ENCODE measurements around the gene ZNF77. TPM values are rescaled to one million over a fixed set of nuclear protein-coding genes. Genes with fewer than 3 reads are reported as not detected.
"Not testable (repeated sequence)": the region's sequence is repeated elsewhere in the genome, so short reads cannot be mapped to it uniquely, and the experiment has no call there.

Gene ZNF77
- total and polyA plus RNA-seq, 4 experiments from 2014 or later = 0.21 to 6.4 (median 4.1) TPM

- H3K9me3 Mint-ChIP-seq = peaks cover 0 to 2% (median 0%) of the 10 kb centered on the region in 8 donors
- no peaks in the 10 kb centered on the region for H3K27me3 ChIP-seq (ENCODE audit: insufficient read depth, low read length)
- peak overlapping the region in 5 of 7 donors; percentile 60 to 94 (median 81) for H3K27ac Mint-ChIP-seq
- H3K36me3 ChIP-seq (ENCODE audit: insufficient read depth, low read length) = peaks cover under 1% of the 10 kb centered on the region
- H3K9me3 ChIP-seq (ENCODE audit: control insufficient read depth in 1 of 2, low read length in 2 of 2) = no peaks in the 10 kb centered on the region
- CTCF ChIA-PET (ENCODE audit: partially characterized antibody) = no interaction called here
- H3K4me1 ChIP-seq (ENCODE audit: insufficient read depth, low read length) = peaks cover 22% of the 10 kb centered on the region
- no peak for DNase-seq
- peaks cover 0 to 5% of the 10 kb centered on the region in 2 donors for H3K36me3 Mint-ChIP-seq
- intact Hi-C loops (cut with micrococcal nuclease) = loop anchor here (1.0 to 10.0 kb wide), 3 partner anchors 44 to 160 kb away; partner anchors contain the start of genes SGTA, THOP1 and ZNF57
- no peaks in the 10 kb centered on the region for H3K27me3 Mint-ChIP-seq
- peak overlapping the region; percentile 86 to 98 (median 97) for H3K4me3 Mint-ChIP-seq
- peak overlapping the region; percentile 64 for H3K27ac ChIP-seq (ENCODE audit: low read depth, low read length)
- H3K4me3 ChIP-seq (ENCODE audit: low read length in 2 of 2) = peak overlapping the region; percentile 65 to 81
- peaks cover 12 to 39% (median 22%) of the 10 kb centered on the region in 4 donors for H3K4me1 Mint-ChIP-seq
- POLR2A ChIA-PET (ENCODE audit: partially characterized antibody) = no interaction called here
These were observed 382 bp downstream of the ZNF77 start for GRCh38 chr19:2944403-2944774.

DNA sequence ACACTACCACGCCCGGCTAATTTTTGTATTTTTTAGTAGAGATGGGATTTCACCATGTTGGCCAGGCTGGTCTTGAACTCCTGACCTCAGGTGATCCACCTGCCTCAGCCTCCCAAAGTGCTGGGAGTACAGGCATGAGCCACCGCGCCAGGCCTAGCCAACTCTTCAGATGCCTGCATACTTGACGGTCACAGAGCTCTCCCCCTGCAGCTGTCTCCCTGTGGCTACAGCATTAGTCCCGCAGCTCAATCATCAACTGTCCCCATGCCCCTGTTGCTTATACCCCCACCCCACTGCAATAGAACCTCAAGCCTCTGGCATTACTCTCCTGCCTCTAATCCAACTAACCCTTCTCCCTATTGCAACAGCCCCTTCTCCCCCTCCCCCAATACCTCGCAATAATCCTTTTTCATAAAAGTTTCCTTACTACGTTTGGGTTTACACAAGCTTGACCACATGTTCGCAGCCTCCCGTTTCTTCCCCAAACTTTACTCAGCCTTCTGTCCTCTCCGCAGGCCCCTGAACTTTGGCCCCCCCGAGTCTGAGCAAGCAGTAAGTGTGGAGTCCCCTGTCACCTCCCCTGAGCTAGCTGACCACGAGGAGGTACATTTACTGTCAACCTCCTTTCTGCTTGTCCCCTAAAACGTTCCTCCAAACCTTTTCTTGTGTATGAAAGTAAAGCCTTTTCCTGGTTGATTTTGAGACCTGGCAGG lies 1.7 kb downstream of the ZNF77 start:
- Histone ChIP-seq H3K9me3 (ENCODE audit: control insufficient read depth in 1 of 2, low read length in 2 of 2) (no peaks in the 10 kb centered on the region), H3K27ac (ENCODE audit: low read depth, low read length) (no peak overlapping the region), H3K4me3 (ENCODE audit: low read length in 2 of 2) (no peak overlapping the region), H3K36me3 (ENCODE audit: insufficient read depth, low read length) (peaks cover 9% of the 10 kb centered on the region), H3K27me3 (ENCODE audit: insufficient read depth, low read length) (no peaks in the 10 kb centered on the region), H3K4me1 (ENCODE audit: insufficient read depth, low read length) (peaks cover 17% of the 10 kb centered on the region)
- intact Hi-C loops (cut with micrococcal nuclease) = loop anchor here (10.0 kb wide), 1 partner anchor 158 kb away; the partner anchor contains the start of genes SGTA and THOP1
- Mint-ChIP-seq H3K4me3 (peak overlapping the region; percentile 32 to 86 (median 54)), H3K27me3 (no peaks in the 10 kb centered on the region), H3K9me3 (peaks cover 0 to 2% (median 0%) of the 10 kb centered on the region in 8 donors), H3K4me1 (peaks cover 7 to 32% (median 18%) of the 10 kb centered on the region in 4 donors), H3K27ac (peak overlapping the region in 4 of 7 donors; percentile 53 to 79 (median 60)), H3K36me3 (peaks cover 4 to 8% of the 10 kb centered on the region in 2 donors)
- ChIA-PET POLR2A (ENCODE audit: partially characterized antibody) (interaction anchor here (0.6 kb wide), 1 partner anchor 241 kb away, joined by 3 read pairs; no protein-coding TSS in a partner anchor), CTCF (ENCODE audit: partially characterized antibody) (interaction anchor here (0.6 to 1.9 kb wide), 2 partner anchors 8 to 76 kb away, joined by 4 to 9 read pairs; partner anchors contain the start of gene ZNF556)
- no peak for DNase-seq

GRCh38 chr19:2935863-2936262 lies 8.9 kb downstream of the ZNF77 start:
- CTCF ChIA-PET (ENCODE audit: partially characterized antibody); H3K4me1 Mint-ChIP-seq: not testable (repeated sequence)
- H3K36me3 Mint-ChIP-seq = peaks cover 35 to 54% of the 10 kb centered on the region in 2 donors

DNA sequence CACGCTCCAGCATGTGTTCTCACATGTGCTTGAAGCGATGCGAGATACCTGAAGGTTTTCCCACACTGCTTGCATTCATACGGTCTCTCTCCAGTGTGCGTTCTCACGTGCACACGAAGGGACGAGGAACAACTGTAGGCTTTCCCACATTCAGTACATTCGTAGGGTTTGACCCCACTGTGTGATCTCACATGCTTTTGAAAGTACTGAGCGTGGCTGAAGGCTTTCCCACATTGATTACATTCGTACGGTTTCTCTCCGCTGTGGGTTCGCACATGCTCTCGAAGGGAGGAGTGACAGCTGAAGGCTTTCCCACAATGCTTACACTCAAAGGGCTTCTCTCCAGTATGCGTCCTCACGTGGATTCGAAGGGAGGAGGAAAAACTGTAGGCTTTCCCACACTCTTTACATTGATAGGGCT lies 11.3 kb downstream of the ZNF77 start:
- Mint-ChIP-seq H3K36me3 (peaks cover 36 to 58% of the 10 kb centered on the region in 2 donors), H3K4me1 (no peaks in the 10 kb centered on the region), H3K27ac (no peak overlapping the region), H3K4me3 (no peak overlapping the region), H3K9me3 (peaks cover 2 to 57% (median 40%) of the 10 kb centered on the region in 8 donors), H3K27me3 (no peaks in the 10 kb centered on the region)
- Histone ChIP-seq H3K27ac (ENCODE audit: low read depth, low read length) (no peak overlapping the region), H3K27me3 (ENCODE audit: insufficient read depth, low read length) (no peaks in the 10 kb centered on the region), H3K4me3 (ENCODE audit: low read length in 2 of 2) (no peak overlapping the region), H3K9me3 (ENCODE audit: control insufficient read depth in 1 of 2, low read length in 2 of 2) (peaks cover 5 to 19% of the 10 kb centered on the region in 2 donors), H3K36me3 (ENCODE audit: insufficient read depth, low read length) (peaks cover 25% of the 10 kb centered on the region), H3K4me1 (ENCODE audit: insufficient read depth, low read length) (no peaks in the 10 kb centered on the region)
- intact Hi-C loops (cut with micrococcal nuclease) = no loop called here
- POLR2A ChIA-PET (ENCODE audit: partially characterized antibody) = no interaction called here
- no peak for DNase-seq
- CTCF ChIA-PET (ENCODE audit: partially characterized antibody) = interaction anchor here (1.1 kb wide), 1 partner anchor 14 kb away, joined by 3 read pairs; no protein-coding TSS in a partner anchor

More at GRCh38 chr19:2935863-2936262, 8.9 kb downstream of the ZNF77 start:
- H3K4me3 Mint-ChIP-seq; H3K4me1 ChIP-seq (ENCODE audit: insufficient read depth, low read length); POLR2A ChIA-PET (ENCODE audit: partially characterized antibody); H3K27me3 Mint-ChIP-seq; H3K4me3 ChIP-seq (ENCODE audit: low read length in 2 of 2); intact Hi-C loops (cut with micrococcal nuclease); H3K27ac ChIP-seq (ENCODE audit: low read depth, low read length); DNase-seq; H3K27ac Mint-ChIP-seq; H3K27me3 ChIP-seq (ENCODE audit: insufficient read depth, low read length): not testable (repeated sequence)
- Histone ChIP-seq H3K9me3 (ENCODE audit: control insufficient read depth in 1 of 2, low read length in 2 of 2) (peaks cover 5 to 19% of the 10 kb centered on the region in 2 donors), H3K36me3 (ENCODE audit: insufficient read depth, low read length) (peaks cover 30% of the 10 kb centered on the region)
- H3K9me3 Mint-ChIP-seq = peaks cover 2 to 47% (median 36%) of the 10 kb centered on the region in 8 donors

- H3K36me3 Mint-ChIP-seq = peaks cover 9 to 12% of the 10 kb centered on the region in 2 donors
- Histone ChIP-seq H3K4me3 (ENCODE audit: low read length in 2 of 2) (no peak overlapping the region), H3K4me1 (ENCODE audit: insufficient read depth, low read length) (no peaks in the 10 kb centered on the region), H3K9me3 (ENCODE audit: control insufficient read depth in 1 of 2, low read length in 2 of 2) (no peaks in the 10 kb centered on the region), H3K27ac (ENCODE audit: low read depth, low read length) (no peak overlapping the region), H3K27me3 (ENCODE audit: insufficient read depth, low read length) (no peaks in the 10 kb centered on the region), H3K36me3 (ENCODE audit: insufficient read depth, low read length) (no peaks in the 10 kb centered on the region)
- no peak overlapping the region for H3K4me3 Mint-ChIP-seq
- peaks cover 0 to 1% (median 0%) of the 10 kb centered on the region in 4 donors for H3K4me1 Mint-ChIP-seq
- ChIA-PET CTCF (ENCODE audit: partially characterized antibody) (interaction anchor here (1.1 kb wide), 1 partner anchor 24 kb away, joined by 4 read pairs; no protein-coding TSS in a partner anchor), POLR2A (ENCODE audit: partially characterized antibody) (no interaction called here)
- DNase-seq = no peak
- no peaks in the 10 kb centered on the region for H3K27me3 Mint-ChIP-seq
- peaks cover 2 to 20% (median 13%) of the 10 kb centered on the region in 8 donors for H3K9me3 Mint-ChIP-seq
- intact Hi-C loops (cut with micrococcal nuclease) = no loop called here
- H3K27ac Mint-ChIP-seq = peak overlapping the region in 1 of 7 donors; percentile 65
These were observed 17.7 kb downstream of the ZNF77 start for GRCh38 chr19:2927032-2927430.

GRCh38 chr19:2926341-2927031 lies 18.3 kb downstream of the ZNF77 start:
- H3K27me3 Mint-ChIP-seq = no peaks in the 10 kb centered on the region
- peaks cover under 1 to 15% (median 10%) of the 10 kb centered on the region in 8 donors for H3K9me3 Mint-ChIP-seq
- DNase-seq = no peak
- peaks cover 7 to 9% of the 10 kb centered on the region in 2 donors for H3K36me3 Mint-ChIP-seq
- H3K9me3 ChIP-seq (ENCODE audit: control insufficient read depth in 1 of 2, low read length in 2 of 2) = no peaks in the 10 kb centered on the region
- H3K4me3 Mint-ChIP-seq = no peak overlapping the region
- no peaks in the 10 kb centered on the region for H3K36me3 ChIP-seq (ENCODE audit: insufficient read depth, low read length)
- ChIA-PET CTCF (ENCODE audit: partially characterized antibody) (no interaction called here), POLR2A (ENCODE audit: partially characterized antibody) (no interaction called here)
- H3K27me3 ChIP-seq (ENCODE audit: insufficient read depth, low read length) = no peaks in the 10 kb centered on the region
- H3K4me1 ChIP-seq (ENCODE audit: insufficient read depth, low read length) = no peaks in the 10 kb centered on the region
- peaks cover 0 to 1% (median 0%) of the 10 kb centered on the region in 4 donors for H3K4me1 Mint-ChIP-seq
- H3K27ac Mint-ChIP-seq = no peak overlapping the region
- no peak overlapping the region for H3K27ac ChIP-seq (ENCODE audit: low read depth, low read length)
- H3K4me3 ChIP-seq (ENCODE audit: low read length in 2 of 2) = no peak overlapping the region
- intact Hi-C loops (cut with micrococcal nuclease) = no loop called here

GRCh38 chr19:2923510-2923909 lies 21.3 kb downstream of the ZNF77 start:
- H3K36me3 ChIP-seq (ENCODE audit: insufficient read depth, low read length) = no peaks in the 10 kb centered on the region
- Mint-ChIP-seq H3K4me3 (no peak overlapping the region), H3K36me3 (peaks cover 3 to 6% of the 10 kb centered on the region in 2 donors), H3K27me3 (no peaks in the 10 kb centered on the region), H3K4me1 (peaks cover 0 to 1% (median 0%) of the 10 kb centered on the region in 4 donors), H3K27ac (no peak overlapping the region), H3K9me3 (peaks cover 0 to 4% (median 0%) of the 10 kb centered on the region in 8 donors)
- no peak overlapping the region for H3K4me3 ChIP-seq (ENCODE audit: low read length in 2 of 2)
- intact Hi-C loops (cut with micrococcal nuclease) = no loop called here
- POLR2A ChIA-PET (ENCODE audit: partially characterized antibody) = no interaction called here
- H3K9me3 ChIP-seq (ENCODE audit: control insufficient read depth in 1 of 2, low read length in 2 of 2) = no peaks in the 10 kb centered on the region
- no peaks in the 10 kb centered on the region for H3K4me1 ChIP-seq (ENCODE audit: insufficient read depth, low read length)
- no peaks in the 10 kb centered on the region for H3K27me3 ChIP-seq (ENCODE audit: insufficient read depth, low read length)
- no peak overlapping the region for H3K27ac ChIP-seq (ENCODE audit: low read depth, low read length)
- CTCF ChIA-PET (ENCODE audit: partially characterized antibody) = interaction anchor here (1.0 to 1.5 kb wide), 5 partner anchors 27 to 300 kb away, joined by 3 to 4 read pairs (median 3); no protein-coding TSS in a partner anchor
- no peak for DNase-seq
